ENCODE data around the gene H6PD.

The H6PD gene

DNA sequence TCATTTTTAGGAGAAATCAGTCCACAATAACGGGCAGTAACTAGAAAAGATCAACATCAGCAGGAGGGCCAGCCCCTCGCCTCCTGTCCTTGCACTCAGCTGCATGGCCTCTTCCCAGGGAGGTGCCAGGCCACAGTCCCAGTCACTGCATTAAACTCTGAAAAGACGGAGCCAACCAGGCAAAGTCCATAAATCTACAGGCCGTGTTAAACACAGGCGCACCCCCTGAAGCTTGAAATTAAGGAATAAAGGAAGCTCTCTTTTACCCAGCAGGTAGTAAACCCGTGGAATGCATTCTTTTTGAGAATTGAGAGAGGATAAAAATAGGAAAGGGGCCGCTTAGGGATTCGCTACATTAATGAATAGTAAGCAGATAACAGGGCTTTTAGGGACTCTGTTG, 18.4 kb downstream of the H6PD start:
- Histone ChIP-seq H3K9me2 (replicated peaks; ENCODE audit: insufficient read depth, low read length) (no peaks in the 10 kb centered on the region), H3K9me3 (ENCODE audit: insufficient read depth, low read length) (no peaks in the 10 kb centered on the region), H3K27me3 (ENCODE audit: low read length) (no peaks in the 10 kb centered on the region), H2AFZ (ENCODE audit: low read depth, low read length, severe bottlenecking) (no peak overlapping the region), H3K27ac (ENCODE audit: low read depth, low read length) (no peak overlapping the region), H3K79me2 (ENCODE audit: insufficient read depth, low read length) (no peaks in the 10 kb centered on the region), H3K4me3 (ENCODE audit: insufficient read depth, low read length, poor library complexity, severe bottlenecking) (no peak overlapping the region), H3K9ac (ENCODE audit: low read length) (no peak overlapping the region), H4K20me1 (ENCODE audit: low read depth, low read length) (no peaks in the 10 kb centered on the region), H3K4me2 (ENCODE audit: low read depth, low read length, poor library complexity, severe bottlenecking) (no peak overlapping the region), H3K36me3 (ENCODE audit: low read length) (no peaks in the 10 kb centered on the region), H3F3A (ENCODE audit: insufficient read depth) (no peaks in the 10 kb centered on the region)
- no peak for TF ChIP-seq EZH2phosphoT487 (conservative IDR thresholded peaks at IDR 0.05; ENCODE audit: low read length)
- TF ChIP-seq, protein P1, sequence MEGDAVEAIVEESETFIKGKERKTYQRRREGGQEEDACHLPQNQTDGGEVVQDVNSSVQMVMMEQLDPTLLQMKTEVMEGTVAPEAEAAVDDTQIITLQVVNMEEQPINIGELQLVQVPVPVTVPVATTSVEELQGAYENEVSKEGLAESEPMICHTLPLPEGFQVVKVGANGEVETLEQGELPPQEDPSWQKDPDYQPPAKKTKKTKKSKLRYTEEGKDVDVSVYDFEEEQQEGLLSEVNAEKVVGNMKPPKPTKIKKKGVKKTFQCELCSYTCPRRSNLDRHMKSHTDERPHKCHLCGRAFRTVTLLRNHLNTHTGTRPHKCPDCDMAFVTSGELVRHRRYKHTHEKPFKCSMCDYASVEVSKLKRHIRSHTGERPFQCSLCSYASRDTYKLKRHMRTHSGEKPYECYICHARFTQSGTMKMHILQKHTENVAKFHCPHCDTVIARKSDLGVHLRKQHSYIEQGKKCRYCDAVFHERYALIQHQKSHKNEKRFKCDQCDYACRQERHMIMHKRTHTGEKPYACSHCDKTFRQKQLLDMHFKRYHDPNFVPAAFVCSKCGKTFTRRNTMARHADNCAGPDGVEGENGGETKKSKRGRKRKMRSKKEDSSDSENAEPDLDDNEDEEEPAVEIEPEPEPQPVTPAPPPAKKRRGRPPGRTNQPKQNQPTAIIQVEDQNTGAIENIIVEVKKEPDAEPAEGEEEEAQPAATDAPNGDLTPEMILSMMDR (IDR thresholded peaks at IDR 0.05; ENCODE audit: insufficient read depth, low read length, poor library complexity, severe bottlenecking) = no peak

DNA sequence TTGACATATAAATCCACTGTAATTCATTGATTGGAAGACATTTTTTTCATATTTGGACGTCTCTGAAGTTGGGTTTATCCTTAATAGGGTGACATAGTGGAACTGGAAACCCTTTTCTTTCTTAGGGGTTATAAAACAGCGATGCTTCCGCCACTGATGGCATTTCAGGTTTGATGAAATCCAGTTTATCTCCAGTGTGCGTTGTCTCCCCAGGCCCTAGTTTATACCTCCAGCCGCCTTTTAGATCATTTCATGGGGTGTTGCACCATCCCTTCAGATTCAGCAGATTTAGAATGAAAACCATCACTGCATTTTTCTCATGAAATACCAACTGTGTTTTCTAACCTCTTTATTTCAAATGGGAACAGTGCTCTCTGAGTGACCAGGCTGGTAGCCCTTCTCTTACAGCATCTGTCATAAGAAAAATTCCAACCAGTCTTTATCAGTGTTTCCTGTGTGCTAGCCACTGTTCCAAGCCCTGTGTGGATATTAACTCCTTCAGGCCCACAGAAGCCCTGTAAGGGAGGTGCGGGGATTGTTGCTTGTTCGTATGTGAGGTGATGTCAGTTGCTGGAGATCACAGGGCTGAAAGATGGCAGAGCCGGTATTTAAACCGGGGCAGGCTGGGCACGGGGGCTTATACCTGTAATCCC, 19.0 kb downstream of the H6PD start:
- Histone ChIP-seq H3F3A (ENCODE audit: insufficient read depth) (0 out of 2 replicates have a peak, but pooled peaks cover 4% of the 10 kb centered on the region), H3K9me3 (ENCODE audit: insufficient read depth, low read length) (peaks cover 5% of the 10 kb centered on the region; the same call in 1 of the 2 replicates), H3K79me2 (ENCODE audit: insufficient read depth, low read length) (no peaks in the 10 kb centered on the region), H3K27me3 (ENCODE audit: low read length) (no peaks in the 10 kb centered on the region), H3K4me3 (ENCODE audit: insufficient read depth, low read length, poor library complexity, severe bottlenecking) (no peak overlapping the region), H3K9me2 (replicated peaks; ENCODE audit: insufficient read depth, low read length) (no peaks in the 10 kb centered on the region), H3K9ac (ENCODE audit: low read length) (no peak overlapping the region), H3K36me3 (ENCODE audit: low read length) (no peaks in the 10 kb centered on the region), H2AFZ (ENCODE audit: low read depth, low read length, severe bottlenecking) (no peak overlapping the region), H3K27ac (ENCODE audit: low read depth, low read length) (no peak overlapping the region), H4K20me1 (ENCODE audit: low read depth, low read length) (no peaks in the 10 kb centered on the region), H3K4me2 (ENCODE audit: low read depth, low read length, poor library complexity, severe bottlenecking) (no peak overlapping the region)
- TF ChIP-seq EZH2phosphoT487 (conservative IDR thresholded peaks at IDR 0.05; ENCODE audit: low read length) = no peak
- TF ChIP-seq, protein P1 (IDR thresholded peaks at IDR 0.05; ENCODE audit: insufficient read depth, low read length, poor library complexity, severe bottlenecking) = no peak

DNA sequence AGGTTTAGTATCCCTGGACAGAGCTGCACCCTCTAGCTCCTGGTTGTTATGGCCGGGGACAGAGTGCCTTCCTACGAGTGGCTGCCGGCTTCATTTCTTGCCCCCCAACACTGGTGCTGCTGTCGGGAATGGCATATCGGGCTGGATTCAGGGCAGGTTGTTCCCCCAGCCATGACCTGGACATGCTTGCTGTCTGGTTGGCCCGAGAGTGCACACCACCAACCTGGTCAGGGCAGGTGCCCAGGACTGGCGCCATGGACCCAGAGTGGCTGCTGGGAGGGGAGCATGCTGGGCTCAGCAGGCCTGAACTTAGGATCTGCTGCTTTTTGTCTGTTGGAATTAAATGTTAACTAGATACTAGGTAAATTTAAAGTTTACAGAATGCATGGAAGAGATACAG, 21.8 kb downstream of the H6PD start:
- Histone ChIP-seq H3K4me3 (ENCODE audit: insufficient read depth, low read length, poor library complexity, severe bottlenecking) (no peak overlapping the region), H3K4me2 (ENCODE audit: low read depth, low read length, poor library complexity, severe bottlenecking) (no peak overlapping the region), H3K36me3 (ENCODE audit: low read length) (no peaks in the 10 kb centered on the region), H4K20me1 (ENCODE audit: low read depth, low read length) (no peaks in the 10 kb centered on the region), H3K9ac (ENCODE audit: low read length) (no peak overlapping the region), H2AFZ (ENCODE audit: low read depth, low read length, severe bottlenecking) (no peak overlapping the region), H3K27ac (ENCODE audit: low read depth, low read length) (no peak overlapping the region), H3K9me3 (ENCODE audit: insufficient read depth, low read length) (peaks cover 21% of the 10 kb centered on the region), H3F3A (ENCODE audit: insufficient read depth) (0 out of 2 replicates have a peak, but pooled peaks cover 6% of the 10 kb centered on the region), H3K9me2 (replicated peaks; ENCODE audit: insufficient read depth, low read length) (no peaks in the 10 kb centered on the region), H3K27me3 (ENCODE audit: low read length) (no peaks in the 10 kb centered on the region), H3K79me2 (ENCODE audit: insufficient read depth, low read length) (no peaks in the 10 kb centered on the region)
- TF ChIP-seq, protein P1 (IDR thresholded peaks at IDR 0.05; ENCODE audit: insufficient read depth, low read length, poor library complexity, severe bottlenecking) = no peak
- no peak for TF ChIP-seq EZH2phosphoT487 (conservative IDR thresholded peaks at IDR 0.05; ENCODE audit: low read length)
